Measurements from ENCODE around the gene BRMS1.

BRMS1 gene

DNA sequence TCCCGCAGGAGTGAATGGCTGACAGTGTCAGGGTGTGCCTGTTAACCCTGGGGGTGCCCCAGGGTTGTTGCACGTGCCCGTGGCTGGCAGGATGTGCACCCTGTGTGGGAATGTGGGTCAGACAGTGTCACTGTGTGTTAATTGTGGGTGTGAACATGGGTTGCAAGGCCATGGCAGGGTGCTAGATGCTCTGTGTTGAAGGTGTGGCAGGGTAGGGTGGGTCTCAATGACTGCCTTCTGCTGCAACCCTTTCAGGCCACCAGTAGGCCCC lies 16.9 kb downstream of the BRMS1 start:
- peak overlapping the region; percentile 100 for H3K27ac ChIP-seq
- DNase-seq (ENCODE audit: low spot score) = no peak
- TF ChIP-seq, protein P1, sequence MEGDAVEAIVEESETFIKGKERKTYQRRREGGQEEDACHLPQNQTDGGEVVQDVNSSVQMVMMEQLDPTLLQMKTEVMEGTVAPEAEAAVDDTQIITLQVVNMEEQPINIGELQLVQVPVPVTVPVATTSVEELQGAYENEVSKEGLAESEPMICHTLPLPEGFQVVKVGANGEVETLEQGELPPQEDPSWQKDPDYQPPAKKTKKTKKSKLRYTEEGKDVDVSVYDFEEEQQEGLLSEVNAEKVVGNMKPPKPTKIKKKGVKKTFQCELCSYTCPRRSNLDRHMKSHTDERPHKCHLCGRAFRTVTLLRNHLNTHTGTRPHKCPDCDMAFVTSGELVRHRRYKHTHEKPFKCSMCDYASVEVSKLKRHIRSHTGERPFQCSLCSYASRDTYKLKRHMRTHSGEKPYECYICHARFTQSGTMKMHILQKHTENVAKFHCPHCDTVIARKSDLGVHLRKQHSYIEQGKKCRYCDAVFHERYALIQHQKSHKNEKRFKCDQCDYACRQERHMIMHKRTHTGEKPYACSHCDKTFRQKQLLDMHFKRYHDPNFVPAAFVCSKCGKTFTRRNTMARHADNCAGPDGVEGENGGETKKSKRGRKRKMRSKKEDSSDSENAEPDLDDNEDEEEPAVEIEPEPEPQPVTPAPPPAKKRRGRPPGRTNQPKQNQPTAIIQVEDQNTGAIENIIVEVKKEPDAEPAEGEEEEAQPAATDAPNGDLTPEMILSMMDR (conservative IDR thresholded peaks at IDR 0.05; ENCODE audit: low read depth) = no peak
- CTCF ChIA-PET = no interaction called here
- POLR2A ChIA-PET (ENCODE audit: low non-redundant PET) = no interaction called here

DNA sequence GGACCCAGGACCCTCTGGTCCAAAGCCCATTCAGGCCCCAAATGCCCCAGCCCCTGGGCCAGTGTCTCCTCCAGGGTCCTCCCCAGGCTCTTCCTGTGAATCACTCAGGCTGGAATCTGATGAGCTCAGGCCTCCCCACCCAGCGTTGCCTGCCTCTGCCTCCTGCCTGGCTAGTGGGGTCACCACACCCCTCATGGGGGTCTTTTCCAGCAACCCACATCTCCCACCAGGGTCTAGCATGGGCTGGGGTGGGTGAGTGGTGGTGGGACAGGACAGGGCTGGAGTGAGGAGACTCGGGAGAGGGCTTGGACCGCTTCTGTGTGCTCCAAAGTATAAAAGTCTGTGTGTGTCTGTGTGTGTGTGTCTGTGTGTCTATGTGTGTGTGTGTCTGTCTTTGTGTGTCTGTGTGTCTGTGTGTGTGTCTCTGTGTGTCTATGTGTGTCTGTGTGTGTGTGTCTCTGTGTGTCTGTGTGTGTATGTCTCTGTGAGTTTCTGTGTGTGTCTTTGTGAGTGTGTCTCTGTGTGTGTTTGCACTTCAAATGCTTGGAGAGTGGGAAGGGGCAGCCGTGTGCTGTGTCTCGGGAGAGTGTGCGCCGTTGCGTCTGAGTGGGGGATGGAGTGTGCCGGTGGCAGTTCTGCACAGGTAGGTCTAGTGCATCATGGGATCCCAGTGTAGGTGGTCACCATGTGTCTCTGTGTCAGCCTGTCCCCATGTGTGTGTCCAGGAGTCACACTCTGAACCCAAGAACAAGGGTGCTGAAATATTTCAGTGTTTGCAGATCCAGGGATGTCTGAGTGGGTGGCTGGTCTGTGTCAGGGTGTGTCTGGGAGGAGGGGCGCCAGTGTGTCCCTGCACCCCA lies 17.5 kb downstream of the BRMS1 start:
- peak overlapping the region; percentile 100 for H3K27ac ChIP-seq
- ChIA-PET POLR2A (ENCODE audit: low non-redundant PET) (interaction anchor here (0.9 kb wide), 1 partner anchor 8 kb away, joined by 8 read pairs; no protein-coding TSS in a partner anchor), CTCF (interaction anchor here (1.1 to 3.7 kb wide), 2 partner anchors 8 to 15 kb away, joined by 3 to 25 read pairs; no protein-coding TSS in a partner anchor)
- TF ChIP-seq, protein P1 (conservative IDR thresholded peaks at IDR 0.05; ENCODE audit: low read depth) = no peak
- peak; percentile 54 for DNase-seq (ENCODE audit: low spot score)

DNA sequence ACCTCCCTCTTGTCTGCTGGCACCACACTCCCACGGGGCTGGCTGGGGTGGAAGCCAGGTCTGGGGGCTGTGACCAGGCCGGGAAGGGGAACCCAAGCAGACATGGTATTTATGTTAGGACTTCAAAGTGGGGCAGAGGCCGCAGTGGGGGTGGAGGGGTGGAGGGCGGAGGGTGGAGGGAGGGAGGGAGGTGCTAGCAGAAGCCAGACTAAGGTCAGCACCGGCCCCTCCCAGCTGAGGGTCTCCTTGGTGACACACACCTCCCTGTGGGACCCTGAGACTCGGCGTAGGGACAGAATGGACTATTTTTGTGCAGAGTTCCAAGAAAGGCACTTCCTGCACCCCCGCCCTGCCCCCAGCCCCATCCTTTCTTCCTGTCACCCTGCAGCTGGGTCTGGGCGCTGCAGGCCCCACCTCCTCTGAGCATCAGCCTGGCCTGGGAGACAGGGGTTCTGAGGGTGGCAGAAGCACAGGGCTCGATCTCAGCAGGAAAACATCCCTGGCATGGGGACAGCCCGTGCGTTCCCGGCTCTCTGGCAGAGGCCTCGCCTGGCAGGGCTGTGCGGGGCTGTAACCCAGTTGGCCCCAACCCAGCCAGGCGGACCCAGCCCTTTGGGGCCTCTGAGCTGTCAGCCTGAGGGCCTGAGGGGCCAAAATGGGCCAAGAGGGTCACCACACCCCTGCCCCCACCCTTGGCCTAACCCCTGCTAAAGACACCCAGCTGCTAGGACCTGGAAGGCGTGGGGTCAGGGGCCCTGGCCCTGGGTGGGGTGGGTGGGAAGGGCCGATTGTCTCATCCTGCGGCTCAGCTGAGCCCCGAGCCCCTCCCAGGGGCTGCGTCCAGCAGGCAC lies 18.4 kb downstream of the BRMS1 start:
- TF ChIP-seq, protein P1 (conservative IDR thresholded peaks at IDR 0.05; ENCODE audit: low read depth) = no peak
- DNase-seq (ENCODE audit: low spot score) = no peak
- POLR2A ChIA-PET (ENCODE audit: low non-redundant PET) = interaction anchor here (0.9 kb wide), 1 partner anchor 9 kb away, joined by 8 read pairs; no protein-coding TSS in a partner anchor
- CTCF ChIA-PET = interaction anchor here (0.5 to 3.7 kb wide), 3 partner anchors 9 to 37 kb away, joined by 3 to 25 read pairs (median 3); no protein-coding TSS in a partner anchor
- peak overlapping the region; percentile 100 for H3K27ac ChIP-seq

DNA sequence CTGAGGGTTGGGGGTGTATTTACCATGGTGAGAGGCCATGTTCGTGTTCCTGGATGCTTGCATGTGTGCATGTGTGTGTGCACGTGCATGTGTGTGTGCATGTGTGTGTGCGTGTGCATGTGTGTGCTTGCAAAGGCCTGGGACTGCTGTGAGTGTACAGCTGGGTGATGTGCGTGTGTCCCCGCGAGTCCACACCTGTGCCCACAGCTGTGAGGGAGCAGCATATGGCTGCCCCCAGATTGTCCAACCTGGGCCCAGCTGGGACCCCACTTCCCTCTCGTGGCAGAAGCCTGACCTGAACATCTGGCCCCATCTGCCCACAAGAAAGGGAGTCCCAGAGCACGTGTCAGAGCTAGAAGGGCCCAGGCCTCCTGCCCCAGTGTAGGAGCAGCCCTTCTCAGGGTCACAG lies 19.6 kb downstream of the BRMS1 start:
- TF ChIP-seq, protein P1 (conservative IDR thresholded peaks at IDR 0.05; ENCODE audit: low read depth) = no peak
- no peak for DNase-seq (ENCODE audit: low spot score)
- CTCF ChIA-PET = interaction anchor here (3.7 kb wide), 1 partner anchor 13 kb away, joined by 25 read pairs; no protein-coding TSS in a partner anchor
- POLR2A ChIA-PET (ENCODE audit: low non-redundant PET) = no interaction called here
- H3K27ac ChIP-seq = peak overlapping the region; percentile 100

DNA sequence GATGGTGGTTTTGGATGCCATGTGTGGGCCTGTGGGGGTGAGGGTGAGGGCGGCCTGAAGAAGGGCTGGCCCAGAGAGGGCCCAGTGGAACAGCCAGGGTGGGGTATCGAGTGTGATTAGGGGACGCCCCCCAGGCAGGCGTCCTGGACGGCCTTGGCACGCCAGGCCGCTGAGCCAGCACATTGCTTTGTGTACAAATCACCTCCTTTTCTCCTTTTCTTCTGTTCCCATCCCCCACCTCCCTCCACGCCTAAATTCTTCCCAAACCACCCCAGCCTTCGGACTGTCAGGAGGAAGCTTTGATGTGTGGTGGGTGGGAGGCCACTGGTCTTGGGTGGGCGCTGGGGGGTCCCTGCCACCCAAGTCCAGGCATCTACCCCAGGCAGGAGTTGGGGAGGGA lies 20.2 kb downstream of the BRMS1 start:
- TF ChIP-seq, protein P1 (conservative IDR thresholded peaks at IDR 0.05; ENCODE audit: low read depth) = no peak
- POLR2A ChIA-PET (ENCODE audit: low non-redundant PET) = no interaction called here
- DNase-seq (ENCODE audit: low spot score) = no peak
- CTCF ChIA-PET = interaction anchor here (3.7 kb wide), 1 partner anchor 12 kb away, joined by 25 read pairs; no protein-coding TSS in a partner anchor
- H3K27ac ChIP-seq = peak overlapping the region; percentile 100

DNA sequence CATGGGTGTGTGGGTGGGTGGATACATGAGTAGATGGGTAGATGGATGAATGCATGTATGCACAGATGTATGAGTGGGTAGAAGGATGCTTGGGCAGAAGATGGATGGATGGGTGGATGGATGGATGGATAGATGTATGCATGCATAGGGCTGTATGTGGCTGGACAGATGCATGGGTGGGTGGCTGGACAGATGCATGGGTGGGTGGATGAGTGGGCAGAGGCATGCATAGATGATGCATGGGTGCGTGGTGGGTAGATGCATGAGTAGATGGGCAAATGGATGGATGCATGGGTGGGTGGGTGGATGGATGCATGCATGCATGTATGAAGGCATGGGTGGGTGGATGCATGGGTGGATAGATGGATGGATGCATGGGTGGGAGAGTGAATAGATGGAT lies 21.2 kb downstream of the BRMS1 start:
- POLR2A ChIA-PET (ENCODE audit: low non-redundant PET) = no interaction called here
- peak overlapping the region; percentile 100; the same call in 1 of the 2 replicates for H3K27ac ChIP-seq
- TF ChIP-seq, protein P1 (conservative IDR thresholded peaks at IDR 0.05; ENCODE audit: low read depth) = no peak
- DNase-seq (ENCODE audit: low spot score) = no peak
- CTCF ChIA-PET = interaction anchor here (3.7 kb wide), 1 partner anchor 11 kb away, joined by 25 read pairs; no protein-coding TSS in a partner anchor
